KG1 (cell line): ENCODE results near the gene IPO5.
"Not testable (repeated sequence)": the region's sequence is repeated elsewhere in the genome, so short reads cannot be mapped to it uniquely, and the experiment has no call there.

Experiments
- DNase-seq: peaks from one replicate; lab custom pipeline; 2025; lab: John Stamatoyannopoulos, UW

The IPO5 gene

GRCh38 chr13:98014766-98015165, 61.3 kb downstream of the IPO5 start:
- DNase-seq = no peak

- no peak for DNase-seq
Observed at GRCh38 chr13:98018293-98018692, 64.8 kb downstream of the IPO5 start.

GRCh38 chr13:98019186-98019585, 65.7 kb downstream of the IPO5 start:
- no peak for DNase-seq

GRCh38 chr13:98020271-98020670, 66.8 kb downstream of the IPO5 start:
- no peak for DNase-seq

GRCh38 chr13:98022210-98022609, 68.7 kb downstream of the IPO5 start:
- DNase-seq = no peak

- DNase-seq = no peak
Observed at GRCh38 chr13:98025480-98026025, 72.1 kb downstream of the IPO5 start.

- DNase-seq = no peak
Observed at GRCh38 chr13:98026457-98026857, 73.0 kb downstream of the IPO5 start.

GRCh38 chr13:98032168-98032567, 78.7 kb downstream of the IPO5 start:
- DNase-seq = no peak

GRCh38 chr13:98033277-98034247, 80.1 kb downstream of the IPO5 start:
- no peak for DNase-seq

- DNase-seq = no peak
Observed at GRCh38 chr13:98035373-98035772, 81.9 kb downstream of the IPO5 start.

- DNase-seq = not testable (repeated sequence)
Observed at GRCh38 chr13:98036564-98037302, 83.3 kb downstream of the IPO5 start.

GRCh38 chr13:98039261-98039660, 85.8 kb downstream of the IPO5 start:
- no peak for DNase-seq

GRCh38 chr13:98039964-98040363, 86.5 kb downstream of the IPO5 start:
- DNase-seq = no peak

- no peak for DNase-seq
Observed at GRCh38 chr13:98041081-98041820, 87.8 kb downstream of the IPO5 start.

GRCh38 chr13:98044301-98044700, 90.8 kb downstream of the IPO5 start:
- DNase-seq = no peak

- DNase-seq = not testable (repeated sequence)
Observed at GRCh38 chr13:98047785-98048184, 94.3 kb downstream of the IPO5 start.

- no peak for DNase-seq
Observed at GRCh38 chr13:98048265-98048664, 94.8 kb downstream of the IPO5 start.

GRCh38 chr13:98050041-98050466, 96.6 kb downstream of the IPO5 start:
- no peak for DNase-seq

- no peak for DNase-seq
Observed at GRCh38 chr13:98052412-98052811, 98.9 kb downstream of the IPO5 start.

GRCh38 chr13:98054301-98054700, 100.8 kb downstream of the IPO5 start:
- no peak for DNase-seq

GRCh38 chr13:98055623-98056022, 102.1 kb downstream of the IPO5 start:
- no peak for DNase-seq

GRCh38 chr13:98056839-98057410, 103.5 kb downstream of the IPO5 start:
- DNase-seq = no peak
